ENCODE results near the gene PERM1.
"Not testable (repeated sequence)": the region's sequence is repeated elsewhere in the genome, so short reads cannot be mapped to it uniquely, and the experiment has no call there.

The PERM1 gene

GRCh38 chr1:963301-963651 is 18.6 kb downstream of the PERM1 start:
- no peak for DNase-seq

DNA sequence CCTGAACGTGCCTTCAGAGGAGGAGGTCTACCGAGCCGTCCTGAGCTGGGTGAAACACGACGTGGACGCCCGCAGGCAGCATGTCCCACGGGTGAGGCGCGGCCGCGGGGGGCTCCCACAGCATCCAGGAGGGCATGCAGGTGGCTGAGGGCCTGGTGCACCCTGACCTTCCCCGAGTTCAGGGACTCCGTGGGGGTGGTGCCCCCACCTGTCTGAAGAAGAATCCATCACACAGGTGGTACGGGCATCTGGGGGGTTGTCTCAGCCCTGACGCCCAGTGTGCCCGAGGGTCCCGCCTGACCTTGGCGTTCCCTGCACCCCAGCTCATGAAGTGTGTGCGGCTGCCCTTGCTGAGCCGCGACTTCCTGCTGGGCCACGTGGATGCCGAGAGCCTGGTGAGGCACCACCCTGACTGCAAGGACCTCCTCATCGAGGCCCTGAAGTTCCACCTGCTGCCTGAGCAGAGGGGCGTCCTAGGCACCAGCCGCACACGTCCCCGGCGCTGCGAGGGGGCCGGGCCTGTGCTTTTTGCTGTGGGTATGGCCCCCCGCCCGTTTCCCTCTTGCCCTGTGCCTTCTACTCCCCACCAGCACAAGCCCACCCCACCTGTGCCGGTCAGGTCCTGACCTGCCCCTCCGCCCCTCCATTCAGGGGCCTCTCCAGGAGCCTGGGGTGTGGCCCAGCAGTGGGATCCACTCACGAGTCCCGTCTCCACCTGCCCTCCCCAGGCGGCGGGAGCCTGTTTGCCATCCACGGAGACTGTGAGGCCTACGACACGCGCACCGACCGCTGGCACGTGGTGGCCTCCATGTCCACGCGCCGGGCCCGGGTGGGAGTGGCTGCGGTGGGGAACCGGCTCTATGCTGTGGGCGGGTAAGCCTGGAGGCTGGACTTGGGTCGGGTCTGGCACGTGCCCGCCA is 19.3 kb downstream of the PERM1 start:
- DNase-seq: no peak

GRCh38 chr1:961132-961669 is 20.7 kb downstream of the PERM1 start:
- DNase-seq: no peak

GRCh38 chr1:960363-961131 is 21.3 kb downstream of the PERM1 start, which contains the start of gene KLHL17:
TSS of gene KLHL17 (plus strand) at chr1:960584. CDS start at chr1:960694, 110 bp downstream.
- DNase-seq: peak; percentile 91

DNA sequence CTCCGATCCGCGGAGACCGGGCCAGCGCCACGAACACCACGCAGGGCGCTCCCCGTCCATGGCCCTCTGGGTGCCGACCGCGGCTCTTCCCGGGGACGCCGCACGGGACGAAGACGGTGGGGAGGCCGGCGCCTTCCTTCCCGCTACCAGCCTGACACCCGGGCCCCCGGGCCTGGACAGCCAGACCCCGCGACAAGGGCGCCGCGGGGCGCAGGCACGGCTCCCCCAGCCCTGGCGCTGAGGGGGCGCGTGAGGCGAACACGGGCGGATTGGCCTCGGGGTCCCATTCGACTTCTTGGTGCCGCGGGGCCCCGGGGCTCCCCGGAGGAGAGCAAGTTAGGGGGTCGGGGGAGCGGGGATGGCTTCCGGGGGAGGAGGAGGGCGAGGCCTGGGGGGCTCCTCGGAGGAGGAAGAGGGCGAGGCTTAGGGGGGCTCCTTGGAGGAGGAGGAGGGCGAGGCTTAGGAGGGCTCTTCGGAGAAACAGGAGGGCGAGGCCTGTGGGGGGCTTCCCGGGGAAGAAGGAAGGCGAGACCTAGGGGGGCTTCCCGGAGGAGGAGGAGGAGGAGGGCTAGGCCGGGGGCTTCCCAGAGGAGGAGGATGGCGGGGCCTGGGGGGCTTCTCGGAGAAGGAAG is 22.0 kb downstream of the PERM1 start:
- DNase-seq: no peak

GRCh38 chr1:958823-959730 is 22.8 kb downstream of the PERM1 start, which contains the start of gene NOC2L:
TSS of gene NOC2L (minus strand) at chr1:959256. CDS start at chr1:959240, 16 bp downstream.
- DNase-seq: peak; percentile 100

DNA sequence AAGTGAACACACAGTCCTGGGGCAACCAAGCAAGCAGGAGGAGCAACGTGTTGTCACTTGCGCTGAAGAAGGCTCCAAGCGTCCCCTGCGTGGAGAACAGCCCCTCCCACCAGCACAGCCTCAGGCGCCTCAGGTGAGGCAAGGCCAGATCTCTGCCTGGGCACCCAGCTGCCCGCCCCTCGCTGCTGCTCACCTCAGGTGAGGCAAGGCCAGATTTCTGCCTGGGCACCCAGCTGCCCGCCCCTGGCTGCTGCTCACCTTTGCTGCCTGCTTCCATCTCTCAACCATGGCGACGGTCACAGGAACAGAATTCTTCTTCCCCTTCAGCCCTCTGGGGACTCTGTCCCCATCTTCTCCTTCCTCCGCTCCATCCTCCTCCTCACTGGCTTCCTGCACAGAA is 25.3 kb downstream of the PERM1 start:
- no peak for DNase-seq

DNA sequence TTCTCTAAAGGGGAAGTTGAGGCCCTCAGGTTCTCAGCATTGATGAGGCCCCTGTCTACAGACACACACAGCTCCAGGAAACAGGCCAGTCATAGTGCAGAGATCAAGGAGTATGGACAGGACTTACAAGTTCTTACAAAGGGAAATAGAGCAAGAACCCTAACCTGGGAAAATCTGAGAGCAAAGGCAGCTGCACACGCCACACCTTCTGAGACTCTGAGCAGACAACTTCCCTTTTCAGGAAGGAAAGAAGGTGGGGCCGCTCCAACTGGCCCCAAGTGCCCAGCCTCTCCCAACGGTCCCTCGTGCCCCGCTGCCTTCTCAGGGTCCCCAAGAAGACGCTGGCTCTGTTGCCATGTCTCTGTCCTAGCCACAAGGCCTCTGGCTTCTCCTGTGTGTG is 26.4 kb downstream of the PERM1 start:
- no peak for DNase-seq

GRCh38 chr1:954927-955326 is 27.0 kb downstream of the PERM1 start:
- no peak for DNase-seq

DNA sequence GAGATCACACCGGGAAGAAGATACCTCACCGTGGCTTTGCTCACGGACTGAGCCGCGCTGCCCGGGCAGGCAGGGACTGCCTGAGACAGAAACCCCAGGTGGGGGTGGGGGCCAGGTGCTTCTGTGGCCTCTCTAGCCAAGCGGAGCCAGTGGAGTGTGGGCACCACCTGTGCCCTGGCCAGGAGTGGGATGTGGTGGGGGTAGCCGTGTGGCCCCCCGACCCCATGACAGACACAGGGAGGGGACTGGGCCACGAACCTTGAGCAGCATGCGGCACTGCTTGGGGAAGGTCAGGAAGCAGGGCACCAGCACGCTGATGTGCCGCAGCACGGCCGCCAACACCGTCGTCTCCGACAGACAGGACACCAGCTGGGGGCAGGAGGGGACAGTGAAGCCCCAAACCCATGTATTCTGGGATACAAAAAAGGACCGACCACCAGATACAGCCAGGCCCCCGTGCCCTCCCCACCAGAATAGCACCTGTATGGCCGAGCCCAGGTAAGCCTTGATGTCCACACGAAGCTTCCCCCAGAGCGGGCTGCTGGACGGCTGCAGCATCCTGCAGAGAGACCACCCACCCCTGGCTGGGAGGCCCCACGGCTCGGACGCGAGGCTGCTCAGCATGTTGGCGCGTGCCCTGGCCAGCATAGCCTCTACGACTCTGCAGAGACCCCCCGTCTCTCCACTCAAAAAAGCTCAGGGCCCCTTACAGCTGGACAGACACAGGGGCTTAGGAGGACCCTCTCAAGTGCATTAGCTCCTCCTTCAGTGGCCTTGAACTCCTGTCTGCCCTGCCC is 28.2 kb downstream of the PERM1 start:
- no peak for DNase-seq

DNA sequence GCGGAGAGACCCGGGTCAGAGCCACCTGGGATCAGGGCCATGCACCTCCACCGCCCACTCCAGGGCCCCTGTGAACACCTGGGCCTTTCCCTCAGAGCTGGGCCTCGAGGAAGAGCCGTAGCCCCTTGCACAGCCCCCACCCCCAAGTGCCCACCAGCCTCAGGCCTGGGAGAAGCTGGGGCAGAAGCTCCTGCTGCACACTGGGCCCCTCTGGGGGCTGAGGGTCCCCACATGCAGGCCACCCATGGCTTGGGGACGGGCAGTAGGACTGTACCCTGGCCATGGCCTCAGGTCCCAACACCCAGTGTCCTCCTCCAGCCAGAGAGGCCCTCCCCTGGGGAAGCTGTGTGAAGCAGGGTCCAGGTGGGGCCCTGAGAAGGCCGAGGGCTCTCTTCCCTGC is 29.3 kb downstream of the PERM1 start:
- DNase-seq: no peak

DNA sequence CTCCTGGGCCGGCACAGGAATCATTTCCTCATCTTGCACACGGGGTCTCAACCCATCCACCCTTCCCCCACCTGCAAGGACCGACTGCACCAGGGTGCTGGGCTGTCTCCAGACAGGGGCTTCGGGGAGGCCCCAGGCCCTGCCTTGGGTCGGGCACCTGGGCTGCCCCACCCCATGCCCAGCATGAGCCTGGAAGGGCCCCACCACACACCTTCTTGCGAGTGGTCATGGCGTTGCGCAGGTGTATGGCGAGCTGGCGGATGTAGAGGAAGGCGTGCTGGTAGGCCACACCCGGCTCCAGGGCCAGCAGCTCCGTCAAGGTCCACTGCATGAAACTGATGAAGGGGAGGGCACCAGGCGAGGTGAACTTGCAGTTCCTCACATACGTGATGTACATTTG is 29.7 kb downstream of the PERM1 start:
- DNase-seq: no peak

- no peak for DNase-seq
Observed at GRCh38 chr1:951364-951763, 30.5 kb downstream of the PERM1 start.

DNA sequence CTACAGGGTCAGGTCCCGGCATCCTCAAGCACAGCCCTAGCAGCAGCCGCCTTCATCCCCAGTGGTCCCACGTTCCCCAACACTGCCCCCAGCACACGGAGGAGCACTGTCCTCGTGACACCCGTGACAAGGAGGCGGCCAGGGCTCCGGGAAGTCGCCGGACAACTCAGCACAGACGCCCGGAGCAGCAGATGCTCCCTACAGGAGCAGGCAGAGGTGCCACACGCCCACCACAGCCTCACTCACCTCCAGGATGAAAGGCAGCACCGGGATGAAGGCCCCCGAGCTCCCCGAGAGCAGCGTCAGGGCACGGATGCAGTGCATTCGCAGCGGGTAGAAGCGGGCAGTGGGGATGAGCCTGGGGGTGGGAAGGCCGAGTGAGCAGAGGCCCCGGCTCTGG is 31.0 kb downstream of the PERM1 start:
- DNase-seq: no peak

DNA sequence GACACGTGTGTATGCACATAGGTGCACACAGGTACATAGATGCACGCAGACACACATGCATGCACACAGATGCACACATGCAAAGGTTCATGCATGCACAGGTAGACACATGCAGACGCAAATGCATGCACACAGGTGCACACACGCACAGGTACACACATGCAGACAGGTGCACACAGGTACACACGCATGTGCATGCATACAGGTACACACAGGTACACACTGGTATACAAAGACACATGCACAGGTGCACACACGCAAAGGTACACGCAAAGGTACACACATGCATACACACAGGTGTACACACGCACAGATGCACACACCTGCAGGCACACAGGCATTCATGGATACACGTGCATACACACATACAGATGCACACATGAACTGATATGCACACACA is 31.6 kb downstream of the PERM1 start:
- no peak for DNase-seq

- no peak for DNase-seq
Observed at GRCh38 chr1:947958-948357, 33.9 kb downstream of the PERM1 start.

DNA sequence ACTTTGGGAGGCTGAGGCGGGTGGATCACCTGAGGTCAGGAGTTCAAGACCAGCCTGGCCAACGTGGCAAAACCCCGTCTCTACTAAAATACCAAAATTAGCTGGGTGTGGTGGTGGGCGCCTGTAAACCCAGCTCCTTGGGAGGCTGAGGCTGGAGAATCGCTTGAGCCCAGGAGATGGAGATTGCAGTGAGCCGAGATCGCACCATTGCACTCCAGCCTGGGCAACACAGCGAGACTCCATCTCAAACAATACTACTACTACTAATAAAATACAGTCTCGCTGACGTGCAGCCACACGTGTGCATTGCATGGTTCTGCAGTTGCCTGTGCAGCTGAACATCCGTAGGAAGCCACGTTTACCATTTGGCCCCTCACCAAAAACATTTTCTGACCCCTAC is 35.1 kb downstream of the PERM1 start:
- DNase-seq: not testable (repeated sequence)

DNA sequence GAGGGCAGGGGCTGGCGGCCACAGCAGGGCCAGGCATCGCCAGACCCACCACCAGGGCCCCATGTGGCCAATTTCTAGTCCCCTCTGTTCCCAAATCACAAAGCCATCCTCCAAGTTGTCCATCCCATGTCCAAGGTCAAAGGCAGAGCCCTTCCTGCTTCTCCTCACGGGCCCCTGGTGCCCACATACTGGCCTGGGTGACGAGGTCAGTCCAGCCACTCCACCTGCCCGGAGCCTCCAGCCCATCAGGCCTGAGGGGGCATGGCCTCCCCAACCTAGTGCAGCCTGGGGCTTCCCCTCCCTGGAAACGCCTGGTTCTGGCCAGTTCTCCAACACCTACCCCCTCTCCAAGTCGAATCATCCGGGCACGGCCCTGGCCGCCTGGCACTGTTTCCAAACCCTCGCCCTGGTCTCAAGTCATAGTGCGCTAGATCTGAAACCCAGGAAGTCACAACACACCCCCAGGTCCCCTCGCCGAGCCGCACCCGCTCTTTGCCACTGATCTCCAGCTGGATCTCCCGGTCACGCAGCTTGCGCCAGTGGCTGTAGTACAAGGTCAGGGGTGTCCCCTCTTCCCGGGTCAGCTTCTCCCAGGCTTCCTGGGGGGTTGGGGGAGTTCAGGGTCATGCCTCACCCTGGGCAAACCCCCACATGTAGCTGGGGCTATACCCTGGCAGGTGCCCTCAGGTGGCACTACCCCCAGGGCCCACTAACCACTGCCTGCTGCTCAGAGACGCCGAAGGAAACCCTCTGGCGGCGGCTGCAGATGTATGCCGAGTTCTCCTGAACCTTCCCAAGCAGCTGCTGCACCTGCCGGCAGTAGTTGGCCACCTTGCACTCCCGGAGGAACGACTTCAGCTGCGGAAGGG is 36.0 kb downstream of the PERM1 start:
- no peak for DNase-seq

DNA sequence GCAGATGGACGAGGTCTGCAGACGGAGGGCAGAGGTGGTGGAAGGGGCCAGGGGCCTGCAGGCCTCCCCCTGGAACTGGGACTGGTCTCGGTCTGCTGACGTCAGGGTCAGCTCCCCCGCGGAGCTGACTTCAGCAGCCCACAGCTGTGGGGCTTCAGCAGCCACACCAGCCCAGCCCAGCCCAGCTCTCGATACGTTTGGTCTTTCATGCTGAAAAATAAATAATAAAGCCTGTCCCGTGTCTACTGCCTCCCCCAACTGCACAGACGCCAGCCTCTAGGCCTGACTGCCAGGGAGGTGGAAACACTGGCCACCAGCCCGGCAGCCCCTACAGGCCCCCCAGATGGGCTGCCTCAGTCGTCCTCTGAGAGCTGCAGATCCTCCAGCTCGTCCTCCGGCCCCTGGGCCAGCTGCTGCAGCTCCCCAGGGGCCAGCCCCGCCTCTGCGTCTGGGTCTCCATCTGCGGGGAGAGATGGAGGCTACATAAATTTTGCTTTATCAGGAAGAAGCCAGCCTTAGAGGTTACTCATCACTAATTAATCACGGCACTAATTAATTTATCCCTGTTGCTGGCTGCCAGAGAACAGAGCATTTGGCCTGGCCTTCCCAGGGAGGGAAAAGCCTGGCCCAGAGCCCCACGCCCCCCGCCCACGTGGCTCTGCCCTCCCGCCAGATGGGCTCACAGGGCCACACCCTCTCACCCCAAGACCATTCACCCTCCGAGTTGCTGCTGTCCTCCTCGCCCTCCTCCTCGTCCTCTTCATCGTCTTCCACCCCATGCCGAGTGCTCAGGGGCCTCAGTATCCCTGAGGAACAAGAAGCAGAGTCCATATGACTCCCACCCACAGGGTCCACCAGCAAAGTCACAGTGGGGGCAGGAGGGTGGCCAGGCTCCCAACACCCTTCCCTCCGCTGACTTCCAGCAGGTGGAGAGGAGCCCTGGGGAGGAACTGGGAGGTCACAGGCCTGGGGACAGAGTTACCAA is 37.3 kb downstream of the PERM1 start:
- no peak for DNase-seq
